GM18526 (cell line): ENCODE data around the gene SRRM1.

Source experiments
- POLR2A ChIP-seq: IDR thresholded peaks from 3 replicates; pipeline ENCODE4 v1.6.1; 2011; ENCODE audit not compliant: insufficient read length; ENCODE audit errors: extremely low read depth

The SRRM1 gene

DNA sequence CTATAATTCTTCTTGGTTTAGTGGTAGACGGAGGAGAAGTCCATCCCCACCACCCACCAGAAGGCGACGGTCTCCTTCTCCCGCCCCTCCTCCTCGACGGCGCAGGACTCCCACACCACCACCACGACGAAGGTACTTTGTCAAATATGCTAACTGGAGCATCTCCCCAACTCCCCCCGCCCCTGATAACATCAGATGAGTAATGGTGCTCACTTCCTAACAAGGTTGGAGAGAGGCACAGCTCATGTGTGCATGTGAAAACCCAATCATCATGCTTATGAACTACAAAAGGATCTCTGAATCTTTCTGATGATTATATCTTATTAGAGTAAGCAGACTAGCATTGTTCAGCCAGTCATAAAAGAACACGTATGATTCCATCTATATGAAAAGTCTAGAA, 23.7 kb downstream of the SRRM1 start:
- TF ChIP-seq POLR2A, result no peak

- TF ChIP-seq POLR2A, result no peak
Measured at GRCh38 chr1:24673341-24673740, 30.2 kb downstream of the SRRM1 start.

DNA sequence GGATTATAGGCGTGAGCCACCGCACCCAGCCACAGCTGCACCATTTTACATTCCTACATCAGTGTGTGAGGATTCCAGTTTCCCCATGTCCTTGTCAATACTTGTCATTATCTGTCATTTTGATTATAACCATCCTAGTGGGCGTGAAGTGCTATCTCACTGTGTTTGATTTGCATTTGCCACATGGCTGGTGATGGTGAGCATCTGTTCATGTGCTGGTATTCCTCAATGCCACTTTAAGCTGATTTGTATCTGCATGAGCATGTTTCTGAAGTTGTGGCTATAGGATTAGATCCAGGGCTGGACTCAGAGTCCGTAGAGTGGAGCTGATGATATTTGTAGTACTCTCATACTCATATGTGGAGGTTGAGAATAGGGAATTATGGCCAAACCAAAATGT, 36.6 kb downstream of the SRRM1 start:
- TF ChIP-seq POLR2A, result no peak

DNA sequence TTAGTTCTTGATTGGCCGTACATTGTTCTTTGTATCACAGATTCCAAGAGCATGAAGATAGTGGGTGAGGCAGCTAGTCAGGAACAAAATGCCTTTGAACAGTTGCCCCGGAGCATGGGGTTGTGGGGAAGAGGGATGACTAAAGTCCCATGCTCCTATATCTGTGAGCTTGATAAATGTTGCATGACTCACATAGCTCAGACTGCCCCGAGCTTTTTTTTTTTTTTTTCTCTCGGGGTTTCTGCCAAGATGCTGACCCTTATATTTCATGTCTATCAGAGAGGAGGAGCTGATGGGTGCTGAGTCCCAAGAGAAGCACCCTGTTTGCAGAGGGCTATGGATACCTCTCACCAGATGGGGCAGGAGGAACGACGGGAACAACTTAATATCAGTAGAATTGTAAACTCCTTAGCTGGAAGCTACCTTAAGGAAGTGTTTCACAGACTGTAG, 40.6 kb downstream of the SRRM1 start:
- TF ChIP-seq POLR2A, result no peak

GRCh38 chr1:24688033-24688432, 44.9 kb downstream of the SRRM1 start:
- no peak for TF ChIP-seq POLR2A

DNA sequence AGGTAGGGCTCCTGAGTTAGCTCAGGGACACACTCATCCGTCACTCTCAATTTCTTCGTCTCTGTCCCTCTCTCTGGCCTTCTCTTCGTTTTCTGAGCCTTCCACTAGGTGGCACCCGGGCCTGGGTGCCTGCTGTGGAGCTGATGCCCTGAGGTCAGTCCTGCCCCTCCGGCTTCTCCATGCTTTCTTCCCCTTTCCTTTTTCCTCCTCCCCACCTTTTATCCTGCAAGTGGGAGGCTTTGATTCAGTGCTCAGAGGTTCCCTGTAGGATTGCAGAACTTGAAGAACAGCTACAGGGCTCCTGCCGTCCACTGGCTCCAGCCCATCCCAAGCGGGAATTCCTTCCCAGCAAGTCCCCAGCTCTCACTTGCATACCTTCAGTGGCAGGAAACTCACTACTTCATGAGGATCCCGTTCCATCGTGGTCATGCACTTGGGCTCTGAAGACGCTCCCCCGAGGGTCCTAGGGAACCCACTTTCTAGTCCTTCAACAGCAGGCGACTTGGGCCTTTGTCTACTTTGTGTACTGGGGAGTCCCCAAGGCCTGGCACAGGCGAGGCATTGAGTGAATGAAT, 45.6 kb downstream of the SRRM1 start:
- TF ChIP-seq POLR2A, result no peak

DNA sequence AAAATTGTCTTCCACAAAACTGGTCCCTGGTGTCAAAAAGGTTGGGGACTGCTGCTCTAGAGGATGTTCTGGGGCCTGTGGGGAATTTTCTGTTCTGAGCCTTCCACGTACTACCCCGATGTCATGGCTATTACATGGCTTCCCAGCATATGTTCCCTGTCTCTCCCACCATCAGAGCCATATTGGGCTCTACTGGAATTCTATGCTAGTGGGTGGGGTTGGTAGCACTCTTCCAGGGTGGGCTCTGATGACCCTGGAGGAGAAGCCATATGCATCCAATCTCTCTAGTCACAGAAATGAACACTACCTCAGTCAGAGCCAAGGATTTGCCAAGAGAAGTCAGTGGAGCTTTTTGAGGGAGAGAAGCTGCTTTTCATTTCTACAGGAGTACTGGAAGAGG, 47.9 kb downstream of the SRRM1 start:
- no peak for TF ChIP-seq POLR2A

DNA sequence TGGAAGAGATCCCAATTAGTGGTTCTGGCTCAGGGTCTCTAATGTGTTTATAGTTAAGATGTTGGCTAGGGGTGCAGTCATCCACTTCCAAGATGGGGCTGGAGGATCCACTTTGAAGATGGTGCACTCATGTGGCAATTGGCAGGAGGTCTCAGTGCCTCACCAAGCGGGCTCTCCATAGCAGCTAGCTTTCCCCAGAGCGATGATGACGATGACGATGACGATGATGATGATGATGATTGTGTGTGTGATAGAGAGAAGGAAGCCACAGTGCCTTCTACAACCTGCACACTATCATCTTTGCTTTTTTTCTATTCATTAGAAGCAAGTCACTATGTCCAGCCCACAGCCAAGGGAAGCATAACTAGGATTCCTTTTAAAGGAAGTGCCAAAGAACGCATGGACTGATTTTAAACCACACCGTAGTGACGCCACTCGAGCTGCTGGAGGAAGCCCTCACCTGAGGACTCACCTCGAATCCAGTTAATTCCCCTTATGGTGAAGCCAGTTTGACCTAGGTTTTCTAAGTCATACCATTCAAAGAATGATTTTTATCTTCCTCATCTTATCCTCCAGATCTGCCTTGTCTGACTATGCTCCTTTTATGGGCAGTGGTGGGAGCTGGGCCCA, 49.4 kb downstream of the SRRM1 start:
- no peak for TF ChIP-seq POLR2A

GRCh38 chr1:24693827-24694379, 50.8 kb downstream of the SRRM1 start:
- no peak for TF ChIP-seq POLR2A

DNA sequence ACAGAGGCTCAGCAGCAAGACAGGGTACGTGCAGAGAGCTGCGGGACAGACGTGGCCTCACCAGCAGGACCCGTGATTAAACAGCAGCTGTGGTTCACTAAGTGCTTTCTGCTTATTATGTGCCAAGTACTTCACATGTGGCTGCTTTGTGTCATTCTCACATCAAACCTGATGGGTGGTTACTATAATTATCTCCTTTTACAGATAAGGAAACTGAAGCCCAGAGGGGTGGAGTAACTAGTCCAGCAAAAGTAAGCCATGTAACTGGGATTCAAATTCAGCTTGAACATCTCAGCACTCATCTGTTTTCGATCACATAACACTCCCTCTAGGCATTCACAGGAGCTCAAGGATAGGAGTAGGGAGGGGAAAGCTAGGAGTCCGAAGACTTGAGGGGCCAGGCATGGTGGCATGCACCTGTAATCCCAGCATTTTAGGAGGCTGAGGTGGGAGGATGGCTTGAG, 51.3 kb downstream of the SRRM1 start:
- no peak for TF ChIP-seq POLR2A

GRCh38 chr1:24695202-24695974, 52.3 kb downstream of the SRRM1 start:
- no peak for TF ChIP-seq POLR2A

DNA sequence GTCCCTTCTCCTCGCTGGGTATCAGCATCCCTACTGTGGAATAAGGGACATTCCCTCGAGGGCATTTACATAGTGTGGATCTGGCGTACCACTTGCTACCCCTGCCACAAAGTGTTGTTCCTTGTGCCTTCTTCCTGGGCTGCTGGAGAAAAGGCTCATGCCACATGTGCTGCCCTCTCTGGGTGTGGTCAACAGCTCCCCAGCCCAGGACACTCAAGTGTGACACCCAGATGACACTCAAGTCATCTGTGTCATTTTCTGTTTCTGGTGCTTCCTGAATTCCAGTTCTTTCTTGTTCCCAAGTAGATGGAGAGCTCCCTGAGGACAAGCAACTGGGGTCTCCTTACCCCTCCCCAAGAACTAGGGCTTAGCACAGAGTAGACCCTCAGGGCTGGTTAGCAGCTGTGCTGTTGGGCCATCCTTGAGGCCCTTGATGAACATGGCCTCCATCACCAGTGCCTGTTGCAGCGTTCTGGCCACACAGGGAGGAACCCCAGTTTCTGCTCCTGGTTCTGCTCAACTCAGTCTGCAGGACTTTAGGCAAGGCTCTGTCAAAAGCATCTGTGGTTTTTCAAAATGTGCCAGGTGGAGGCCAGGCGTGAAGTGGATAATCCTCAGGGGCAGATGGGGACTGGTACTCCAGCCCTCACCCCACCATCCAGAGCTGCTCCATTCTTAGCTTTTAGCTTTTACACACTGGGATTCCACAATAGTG, 53.1 kb downstream of the SRRM1 start:
- no peak for TF ChIP-seq POLR2A

GRCh38 chr1:24696756-24697330, 53.7 kb downstream of the SRRM1 start:
- TF ChIP-seq POLR2A, result no peak

DNA sequence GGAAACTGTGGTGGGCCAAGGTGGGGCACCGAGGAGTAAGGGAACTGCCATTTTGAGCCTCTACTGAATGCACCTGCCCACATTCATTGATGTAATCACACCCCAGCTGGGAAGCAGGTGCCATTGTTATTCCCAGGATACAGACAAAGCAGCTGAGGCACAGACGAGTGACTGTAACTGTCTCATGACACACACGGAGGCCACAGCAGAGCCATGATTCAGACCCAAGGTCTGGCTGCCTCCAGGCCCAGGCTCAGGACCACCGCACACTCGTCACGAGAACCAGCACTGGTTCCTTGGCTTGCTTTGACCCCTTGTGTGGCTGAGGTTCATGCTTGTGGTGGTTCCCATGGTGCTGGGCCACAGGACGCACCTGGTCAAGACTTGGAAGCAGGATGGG, 56.5 kb downstream of the SRRM1 start:
- no peak for TF ChIP-seq POLR2A
